ENCODE results near the gene LAPTM5. TPM values are rescaled to one million over a fixed set of nuclear protein-coding genes. Genes with fewer than 3 reads are reported as not detected.

LAPTM5 gene
- total and polyA plus RNA-seq, 2 of the 13 experiments (the other 11 are each of a cell fraction or from before 2014, with no cell fraction given), result 0.41 to 0.86 TPM

DNA sequence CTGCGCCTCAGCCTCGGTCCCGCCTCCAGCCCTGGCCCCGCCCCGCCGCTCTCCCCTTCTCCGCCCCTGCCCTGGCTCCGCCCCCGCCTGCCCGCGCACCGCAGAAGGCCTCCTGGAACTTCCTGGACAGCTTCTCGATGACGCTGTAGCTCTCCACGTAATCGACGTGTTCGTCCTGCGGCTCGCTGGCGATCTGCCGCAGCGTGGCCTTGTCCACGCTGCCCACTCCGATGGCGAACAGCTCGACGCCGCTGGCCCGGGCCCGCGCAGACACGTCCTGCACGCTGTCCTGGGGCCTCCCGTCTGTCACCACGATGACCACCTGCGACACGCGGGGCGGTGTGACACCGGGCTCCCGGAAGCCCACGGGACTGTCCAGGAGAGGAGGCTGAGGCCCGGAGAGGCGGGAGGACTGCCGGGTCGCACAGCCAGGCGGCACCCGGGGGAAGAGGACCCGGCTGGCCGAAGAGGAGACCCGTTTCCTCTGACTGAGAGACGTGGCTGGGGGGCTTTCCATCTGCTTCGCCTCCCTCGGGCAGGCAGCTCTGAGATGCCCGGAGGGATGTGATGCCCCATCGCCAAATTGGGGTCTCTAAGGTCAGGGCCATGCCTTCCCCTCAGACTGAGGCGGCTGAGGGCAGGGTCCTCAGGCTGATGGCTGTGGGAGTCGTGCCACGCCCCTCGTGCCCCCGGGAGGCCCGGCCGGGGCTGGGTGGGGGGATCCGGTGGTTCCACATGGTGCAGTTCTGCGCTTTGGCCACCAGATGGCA is 38.8 kb downstream of the LAPTM5 start (continued):
- TF ChIP-seq, protein P1, sequence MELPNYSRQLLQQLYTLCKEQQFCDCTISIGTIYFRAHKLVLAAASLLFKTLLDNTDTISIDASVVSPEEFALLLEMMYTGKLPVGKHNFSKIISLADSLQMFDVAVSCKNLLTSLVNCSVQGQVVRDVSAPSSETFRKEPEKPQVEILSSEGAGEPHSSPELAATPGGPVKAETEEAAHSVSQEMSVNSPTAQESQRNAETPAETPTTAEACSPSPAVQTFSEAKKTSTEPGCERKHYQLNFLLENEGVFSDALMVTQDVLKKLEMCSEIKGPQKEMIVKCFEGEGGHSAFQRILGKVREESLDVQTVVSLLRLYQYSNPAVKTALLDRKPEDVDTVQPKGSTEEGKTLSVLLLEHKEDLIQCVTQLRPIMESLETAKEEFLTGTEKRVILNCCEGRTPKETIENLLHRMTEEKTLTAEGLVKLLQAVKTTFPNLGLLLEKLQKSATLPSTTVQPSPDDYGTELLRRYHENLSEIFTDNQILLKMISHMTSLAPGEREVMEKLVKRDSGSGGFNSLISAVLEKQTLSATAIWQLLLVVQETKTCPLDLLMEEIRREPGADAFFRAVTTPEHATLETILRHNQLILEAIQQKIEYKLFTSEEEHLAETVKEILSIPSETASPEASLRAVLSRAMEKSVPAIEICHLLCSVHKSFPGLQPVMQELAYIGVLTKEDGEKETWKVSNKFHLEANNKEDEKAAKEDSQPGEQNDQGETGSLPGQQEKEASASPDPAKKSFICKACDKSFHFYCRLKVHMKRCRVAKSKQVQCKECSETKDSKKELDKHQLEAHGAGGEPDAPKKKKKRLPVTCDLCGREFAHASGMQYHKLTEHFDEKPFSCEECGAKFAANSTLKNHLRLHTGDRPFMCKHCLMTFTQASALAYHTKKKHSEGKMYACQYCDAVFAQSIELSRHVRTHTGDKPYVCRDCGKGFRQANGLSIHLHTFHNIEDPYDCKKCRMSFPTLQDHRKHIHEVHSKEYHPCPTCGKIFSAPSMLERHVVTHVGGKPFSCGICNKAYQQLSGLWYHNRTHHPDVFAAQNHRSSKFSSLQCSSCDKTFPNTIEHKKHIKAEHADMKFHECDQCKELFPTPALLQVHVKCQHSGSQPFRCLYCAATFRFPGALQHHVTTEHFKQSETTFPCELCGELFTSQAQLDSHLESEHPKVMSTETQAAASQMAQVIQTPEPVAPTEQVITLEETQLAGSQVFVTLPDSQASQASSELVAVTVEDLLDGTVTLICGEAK (IDR thresholded peaks at IDR 0.05), result no peak
- TF ChIP-seq, protein P1 (CRISPR knock-in tag; IDR thresholded peaks at IDR 0.05), result peak; percentile 65; the same call in 1 of the 2 replicates
- TF ChIP-seq, protein P2, sequence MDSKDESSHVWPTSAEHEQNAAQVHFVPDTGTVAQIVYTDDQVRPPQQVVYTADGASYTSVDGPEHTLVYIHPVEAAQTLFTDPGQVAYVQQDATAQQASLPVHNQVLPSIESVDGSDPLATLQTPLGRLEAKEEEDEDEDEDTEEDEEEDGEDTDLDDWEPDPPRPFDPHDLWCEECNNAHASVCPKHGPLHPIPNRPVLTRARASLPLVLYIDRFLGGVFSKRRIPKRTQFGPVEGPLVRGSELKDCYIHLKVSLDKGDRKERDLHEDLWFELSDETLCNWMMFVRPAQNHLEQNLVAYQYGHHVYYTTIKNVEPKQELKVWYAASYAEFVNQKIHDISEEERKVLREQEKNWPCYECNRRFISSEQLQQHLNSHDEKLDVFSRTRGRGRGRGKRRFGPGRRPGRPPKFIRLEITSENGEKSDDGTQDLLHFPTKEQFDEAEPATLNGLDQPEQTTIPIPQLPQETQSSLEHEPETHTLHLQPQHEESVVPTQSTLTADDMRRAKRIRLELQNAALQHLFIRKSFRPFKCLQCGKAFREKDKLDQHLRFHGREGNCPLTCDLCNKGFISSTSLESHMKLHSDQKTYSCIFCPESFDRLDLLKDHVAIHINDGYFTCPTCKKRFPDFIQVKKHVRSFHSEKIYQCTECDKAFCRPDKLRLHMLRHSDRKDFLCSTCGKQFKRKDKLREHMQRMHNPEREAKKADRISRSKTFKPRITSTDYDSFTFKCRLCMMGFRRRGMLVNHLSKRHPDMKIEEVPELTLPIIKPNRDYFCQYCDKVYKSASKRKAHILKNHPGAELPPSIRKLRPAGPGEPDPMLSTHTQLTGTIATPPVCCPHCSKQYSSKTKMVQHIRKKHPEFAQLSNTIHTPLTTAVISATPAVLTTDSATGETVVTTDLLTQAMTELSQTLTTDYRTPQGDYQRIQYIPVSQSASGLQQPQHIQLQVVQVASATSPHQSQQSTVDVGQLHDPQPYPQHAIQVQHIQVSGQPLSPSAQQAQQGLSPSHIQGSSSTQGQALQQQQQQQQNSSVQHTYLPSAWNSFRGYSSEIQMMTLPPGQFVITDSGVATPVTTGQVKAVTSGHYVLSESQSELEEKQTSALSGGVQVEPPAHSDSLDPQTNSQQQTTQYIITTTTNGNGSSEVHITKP (CRISPR knock-in tag; IDR thresholded peaks at IDR 0.05; ENCODE audit: low read depth), result no peak
- TF ChIP-seq NAIF1 (CRISPR knock-in tag; IDR thresholded peaks at IDR 0.05; ENCODE audit: borderline replicate concordance) (no peak), MXD4 (CRISPR knock-in tag; IDR thresholded peaks at IDR 0.05) (peak; percentile 70), ZNF562 (CRISPR knock-in tag; IDR thresholded peaks at IDR 0.05; ENCODE audit: borderline replicate concordance) (no peak), SALL1 (CRISPR knock-in tag; IDR thresholded peaks at IDR 0.05) (peak; percentile 57), ESRRA (CRISPR knock-in tag; IDR thresholded peaks at IDR 0.05; ENCODE audit: low read depth) (no peak; the same call in none of the 2 replicates), PRPF4 (IDR thresholded peaks at IDR 0.05; ENCODE audit: low read depth, low read length, poor library complexity, severe bottlenecking) (no peak), NR2C2 (CRISPR knock-in tag; IDR thresholded peaks at IDR 0.05; ENCODE audit: borderline replicate concordance) (peak; percentile 61)
- TF ChIP-seq, protein P3, sequence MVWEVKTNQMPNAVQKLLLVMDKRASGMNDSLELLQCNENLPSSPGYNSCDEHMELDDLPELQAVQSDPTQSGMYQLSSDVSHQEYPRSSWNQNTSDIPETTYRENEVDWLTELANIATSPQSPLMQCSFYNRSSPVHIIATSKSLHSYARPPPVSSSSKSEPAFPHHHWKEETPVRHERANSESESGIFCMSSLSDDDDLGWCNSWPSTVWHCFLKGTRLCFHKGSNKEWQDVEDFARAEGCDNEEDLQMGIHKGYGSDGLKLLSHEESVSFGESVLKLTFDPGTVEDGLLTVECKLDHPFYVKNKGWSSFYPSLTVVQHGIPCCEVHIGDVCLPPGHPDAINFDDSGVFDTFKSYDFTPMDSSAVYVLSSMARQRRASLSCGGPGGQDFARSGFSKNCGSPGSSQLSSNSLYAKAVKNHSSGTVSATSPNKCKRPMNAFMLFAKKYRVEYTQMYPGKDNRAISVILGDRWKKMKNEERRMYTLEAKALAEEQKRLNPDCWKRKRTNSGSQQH (CRISPR knock-in tag; IDR thresholded peaks at IDR 0.05; ENCODE audit: low read depth), result peak; percentile 51; the same call in 1 of the 2 replicates
- TF ChIP-seq, protein P4, sequence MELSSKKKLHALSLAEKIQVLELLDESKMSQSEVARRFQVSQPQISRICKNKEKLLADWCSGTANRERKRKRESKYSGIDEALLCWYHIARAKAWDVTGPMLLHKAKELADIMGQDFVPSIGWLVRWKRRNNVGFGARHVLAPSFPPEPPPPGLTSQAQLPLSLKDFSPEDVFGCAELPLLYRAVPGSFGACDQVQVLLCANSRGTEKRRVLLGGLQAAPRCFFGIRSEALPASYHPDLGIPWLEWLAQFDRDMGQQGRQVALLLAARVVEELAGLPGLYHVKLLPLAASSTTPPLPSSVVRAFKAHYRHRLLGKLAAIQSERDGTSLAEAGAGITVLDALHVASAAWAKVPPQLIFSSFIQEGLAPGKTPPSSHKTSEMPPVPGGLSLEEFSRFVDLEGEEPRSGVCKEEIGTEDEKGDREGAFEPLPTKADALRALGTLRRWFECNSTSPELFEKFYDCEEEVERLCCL (CRISPR knock-in tag; IDR thresholded peaks at IDR 0.05; ENCODE audit: borderline replicate concordance), result no peak

All from HepG2 (cell line).